Measurements from ENCODE around the gene KRTAP4-9. TPM values are rescaled to one million over a fixed set of nuclear protein-coding genes. Genes with fewer than 3 reads are reported as not detected.
"Not testable (repeated sequence)": the region's sequence is repeated elsewhere in the genome, so short reads cannot be mapped to it uniquely, and the experiment has no call there.

KRTAP4-9 gene
- total RNA-seq, 2 experiments from 2014 or later = not detected

DNA sequence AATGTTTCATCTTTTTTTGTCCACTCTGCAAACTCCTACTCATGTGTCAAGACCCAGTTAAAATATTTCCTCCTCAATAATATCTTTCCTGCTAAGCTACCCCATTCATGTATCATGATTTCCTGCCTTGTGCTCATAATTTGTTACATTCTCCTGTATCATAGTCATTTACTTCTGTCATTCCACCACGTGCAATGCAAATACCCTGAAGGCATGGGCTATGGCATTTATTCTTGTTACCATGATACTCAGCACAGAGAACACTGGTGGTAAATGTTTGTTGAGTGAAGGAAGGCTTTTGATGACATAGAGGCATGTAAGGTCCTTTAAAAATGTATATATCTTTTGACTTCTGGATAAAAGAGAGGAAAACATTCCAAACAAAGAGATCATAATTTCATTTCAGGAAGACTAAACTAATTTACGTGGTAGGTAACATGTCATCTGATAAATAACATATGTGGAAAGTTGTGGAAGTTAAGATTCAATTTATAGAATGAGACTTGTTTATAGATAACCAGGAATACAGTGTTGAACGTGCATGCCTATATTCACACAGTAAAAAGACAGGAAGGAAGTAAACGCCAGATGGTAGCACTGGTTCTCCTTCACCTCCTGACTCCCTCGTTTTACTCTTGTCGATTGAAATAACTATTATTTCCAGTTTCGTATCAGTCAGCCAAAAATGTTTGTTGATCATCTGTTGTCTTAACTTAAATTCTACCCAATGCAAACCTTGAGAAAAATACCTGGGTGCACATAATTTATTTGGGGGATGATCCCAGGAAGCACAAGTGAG lies 5.3 kb upstream of the KRTAP4-9 start:
- POLR2A ChIA-PET; DNase-seq; ATAC-seq; H3K36me3 Mint-ChIP-seq (ENCODE audit: low read depth); intact Hi-C loops (cut with DNase I, micrococcal nuclease); H3K9me3 Mint-ChIP-seq (ENCODE audit: low read depth); H3K27ac Mint-ChIP-seq; H3K4me3 Mint-ChIP-seq; CTCF ChIA-PET; H3K4me1 Mint-ChIP-seq; H3K27me3 Mint-ChIP-seq: not testable (repeated sequence)

DNA sequence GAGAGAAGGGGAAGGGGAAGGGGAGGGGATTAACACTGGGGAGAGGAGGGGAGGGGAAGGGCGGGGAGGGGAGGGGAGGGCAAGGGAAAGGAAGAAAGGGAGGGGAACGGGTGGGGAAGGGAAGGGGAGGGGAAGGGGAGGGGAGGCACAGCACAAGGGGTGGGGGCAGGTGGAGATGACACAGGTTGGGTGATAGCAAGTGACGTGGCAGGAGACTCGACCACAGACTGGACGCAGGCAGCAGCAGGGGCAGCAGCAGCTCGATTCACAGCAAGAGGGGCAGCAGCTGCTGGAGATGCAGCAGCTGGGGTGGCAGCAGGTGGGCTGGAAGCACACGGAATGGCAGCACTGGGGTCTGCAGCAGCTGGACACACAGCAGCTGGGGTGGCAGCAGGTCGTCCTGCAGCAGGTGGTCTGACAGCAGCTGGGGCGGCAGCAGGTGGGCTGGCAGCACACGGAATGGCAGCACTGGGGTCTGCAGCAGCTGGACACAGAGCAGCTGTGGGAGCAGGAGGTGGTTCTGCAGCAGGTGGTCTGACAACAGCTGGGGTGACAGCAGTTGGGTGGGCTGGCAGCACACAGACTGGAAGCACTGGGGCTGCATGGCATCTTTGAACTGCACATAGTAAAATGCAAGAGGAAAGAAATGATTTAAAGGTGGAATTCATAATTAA lies 3.5 kb upstream of the KRTAP4-9 start, which contains the start of gene KRTAP4-16:
Gene KRTAP4-16 (minus strand): TSS at position 624 of the 674 bp plus-strand sequence. CDS start 0 bp downstream, at position 624.
- H3K27me3 Mint-ChIP-seq = peaks cover 6% of the 10 kb centered on the region
- ChIA-PET CTCF (no interaction called here), POLR2A (no interaction called here)
- DNase-seq (no peak), ATAC-seq (no peak)
- no peak within 1 kb of the TSS for H3K27ac Mint-ChIP-seq
- H3K36me3 Mint-ChIP-seq (ENCODE audit: low read depth) = no peaks in the 10 kb centered on the region
- intact Hi-C loops (cut with DNase I, micrococcal nuclease) = no loop called here
- peaks cover 8% of the 10 kb centered on the region for H3K4me1 Mint-ChIP-seq
- no peak within 1 kb of the TSS for H3K4me3 Mint-ChIP-seq
- H3K9me3 Mint-ChIP-seq (ENCODE audit: low read depth) = no peaks in the 10 kb centered on the region

DNA sequence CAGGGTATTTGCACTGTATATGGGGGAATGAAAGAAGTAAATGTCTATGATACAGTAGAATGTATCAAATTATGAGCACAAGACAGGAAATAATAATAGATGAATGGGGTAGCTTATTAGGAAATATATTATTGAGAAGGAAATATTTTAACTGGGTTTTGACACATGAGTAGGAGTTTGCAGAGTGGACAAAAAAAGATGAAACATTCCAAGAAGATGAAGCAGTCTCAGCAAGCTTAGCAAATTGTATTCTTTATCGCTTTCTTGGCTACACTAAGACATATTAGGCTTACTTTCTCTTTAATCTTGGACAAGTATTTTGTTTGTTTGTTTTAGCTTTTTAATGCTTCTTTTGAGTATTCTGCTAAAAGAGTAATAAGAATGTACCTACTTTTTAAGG lies 1.3 kb upstream of the KRTAP4-9 start:
- peaks cover 14% of the 10 kb centered on the region for H3K4me1 Mint-ChIP-seq
- no peak for DNase-seq
- ChIA-PET POLR2A (no interaction called here), CTCF (interaction anchor here (0.6 kb wide), 1 partner anchor 167 kb away, joined by 3 read pairs; no protein-coding TSS in a partner anchor)
- H3K9me3 Mint-ChIP-seq (ENCODE audit: low read depth) = no peaks in the 10 kb centered on the region
- H3K36me3 Mint-ChIP-seq (ENCODE audit: low read depth) = no peaks in the 10 kb centered on the region
- no peak overlapping the region for H3K27ac Mint-ChIP-seq
- H3K4me3 Mint-ChIP-seq = no peak overlapping the region
- peaks cover 5% of the 10 kb centered on the region for H3K27me3 Mint-ChIP-seq
- ATAC-seq = no peak
- intact Hi-C loops (cut with DNase I, micrococcal nuclease) = no loop called here

DNA sequence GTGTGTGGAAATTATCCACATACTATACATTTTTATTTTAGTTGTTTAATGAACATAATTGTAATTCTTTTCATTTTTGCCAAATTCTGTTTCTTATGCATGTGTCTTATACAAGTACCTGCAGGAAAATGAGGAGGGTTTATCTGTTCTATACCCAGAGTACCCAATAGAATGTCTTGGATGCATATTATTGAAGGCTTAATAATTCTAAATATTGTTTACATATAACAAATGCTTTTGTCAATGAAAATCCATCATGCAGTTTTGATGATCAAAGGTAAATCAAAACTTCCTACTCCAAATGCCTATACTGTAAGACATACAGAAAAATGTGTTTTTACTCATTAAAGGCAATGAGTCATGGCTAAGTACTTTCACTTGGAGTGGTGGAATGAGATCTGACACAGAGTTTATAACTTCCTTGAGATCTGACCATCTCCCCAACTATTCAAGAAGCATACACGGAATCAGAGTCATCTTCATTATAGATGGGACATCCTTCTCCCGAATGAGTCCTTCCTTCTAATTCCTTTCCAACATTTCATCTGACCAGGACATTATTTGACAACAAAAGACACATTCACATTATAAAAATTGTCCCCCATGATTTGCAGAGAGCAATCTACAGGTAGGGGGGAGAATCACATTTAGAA lies 677 bp upstream of the KRTAP4-9 start:
- peak; percentile 76 for ATAC-seq
- intact Hi-C loops (cut with DNase I, micrococcal nuclease); H3K4me3 Mint-ChIP-seq; DNase-seq; CTCF ChIA-PET; H3K27me3 Mint-ChIP-seq; POLR2A ChIA-PET; H3K27ac Mint-ChIP-seq; H3K36me3 Mint-ChIP-seq (ENCODE audit: low read depth); H3K9me3 Mint-ChIP-seq (ENCODE audit: low read depth): not testable (repeated sequence)
- H3K4me1 Mint-ChIP-seq = peaks cover 14% of the 10 kb centered on the region

DNA sequence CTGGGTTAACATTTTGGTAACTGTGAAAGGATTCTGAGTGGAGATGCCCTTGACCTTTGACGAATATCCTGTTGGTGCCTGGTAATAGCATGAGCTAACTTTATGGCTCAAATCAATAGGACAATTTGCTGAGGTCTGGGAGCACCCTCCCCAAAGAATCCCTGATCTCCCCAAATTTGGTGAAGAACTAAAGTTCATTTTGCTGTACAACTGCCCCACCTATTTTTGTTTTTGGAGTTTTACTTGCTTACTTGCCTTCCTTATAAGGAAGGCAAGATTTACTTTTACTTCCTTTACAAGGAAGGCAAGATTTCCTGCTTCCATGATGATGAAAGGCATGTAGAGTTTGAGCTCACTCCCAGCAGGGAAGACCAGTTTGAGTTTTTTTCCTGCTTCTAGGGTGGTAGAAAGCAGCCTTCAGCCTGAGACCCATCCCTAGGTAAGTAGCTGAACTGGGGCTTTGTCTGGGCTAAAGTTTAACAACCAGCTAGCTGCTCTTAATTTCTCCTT lies 2.8 kb downstream of the KRTAP4-9 start:
- POLR2A ChIA-PET = no interaction called here
- DNase-seq = no peak
- intact Hi-C loops (cut with DNase I, micrococcal nuclease) = loop anchor here in 1 of 2 experiments (1.0 kb wide), 1 partner anchor 21 kb away; no protein-coding TSS in a partner anchor

DNA sequence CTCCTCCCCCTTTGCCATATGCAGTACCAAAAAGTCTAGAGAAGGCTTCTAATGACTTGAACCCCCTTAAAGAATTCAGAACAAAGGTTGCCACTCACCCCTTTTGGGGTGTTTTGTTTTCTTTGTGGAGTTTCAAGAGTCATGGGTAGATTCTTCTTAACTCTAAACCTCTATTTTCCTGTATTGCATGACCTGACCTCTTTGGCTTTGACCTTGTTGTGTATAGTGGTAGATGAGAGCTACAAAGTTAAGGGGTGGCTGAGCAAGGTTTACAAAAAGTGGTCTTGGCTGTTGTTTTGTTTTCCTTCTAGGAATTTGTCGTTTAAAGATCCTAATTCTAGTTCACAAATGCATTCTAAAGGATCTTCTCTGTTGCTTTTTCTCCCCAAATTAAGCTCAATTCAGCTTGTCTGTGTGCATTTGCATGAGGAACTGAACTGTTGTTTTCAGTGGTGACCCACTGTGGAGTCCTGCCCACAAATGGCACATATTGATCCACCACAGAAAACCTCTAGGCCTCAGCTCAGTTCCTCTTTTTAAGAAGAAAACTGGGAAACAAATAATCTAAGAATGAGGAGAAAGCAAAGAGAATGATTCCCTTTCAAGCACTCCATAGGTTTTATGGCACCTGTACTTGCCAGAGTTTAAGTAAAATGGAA lies 3.7 kb downstream of the KRTAP4-9 start:
- H3K36me3 Mint-ChIP-seq (ENCODE audit: low read depth); intact Hi-C loops (cut with DNase I, micrococcal nuclease); POLR2A ChIA-PET; ATAC-seq; H3K9me3 Mint-ChIP-seq (ENCODE audit: low read depth); H3K27me3 Mint-ChIP-seq; DNase-seq; H3K4me1 Mint-ChIP-seq; H3K4me3 Mint-ChIP-seq; H3K27ac Mint-ChIP-seq: not testable (repeated sequence)
- CTCF ChIA-PET = interaction anchor here (0.7 kb wide), 1 partner anchor 51 kb away, joined by 3 read pairs; no protein-coding TSS in a partner anchor

More for the DNA sequence above, 2.8 kb downstream of the KRTAP4-9 start:
- Mint-ChIP-seq H3K36me3 (ENCODE audit: low read depth) (no peaks in the 10 kb centered on the region), H3K4me3 (no peak overlapping the region), H3K9me3 (ENCODE audit: low read depth) (peaks cover 5% of the 10 kb centered on the region), H3K27ac (no peak overlapping the region), H3K4me1 (peaks cover 6% of the 10 kb centered on the region), H3K27me3 (peaks cover 6% of the 10 kb centered on the region)
- CTCF ChIA-PET = no interaction called here
- no peak for ATAC-seq

DNA sequence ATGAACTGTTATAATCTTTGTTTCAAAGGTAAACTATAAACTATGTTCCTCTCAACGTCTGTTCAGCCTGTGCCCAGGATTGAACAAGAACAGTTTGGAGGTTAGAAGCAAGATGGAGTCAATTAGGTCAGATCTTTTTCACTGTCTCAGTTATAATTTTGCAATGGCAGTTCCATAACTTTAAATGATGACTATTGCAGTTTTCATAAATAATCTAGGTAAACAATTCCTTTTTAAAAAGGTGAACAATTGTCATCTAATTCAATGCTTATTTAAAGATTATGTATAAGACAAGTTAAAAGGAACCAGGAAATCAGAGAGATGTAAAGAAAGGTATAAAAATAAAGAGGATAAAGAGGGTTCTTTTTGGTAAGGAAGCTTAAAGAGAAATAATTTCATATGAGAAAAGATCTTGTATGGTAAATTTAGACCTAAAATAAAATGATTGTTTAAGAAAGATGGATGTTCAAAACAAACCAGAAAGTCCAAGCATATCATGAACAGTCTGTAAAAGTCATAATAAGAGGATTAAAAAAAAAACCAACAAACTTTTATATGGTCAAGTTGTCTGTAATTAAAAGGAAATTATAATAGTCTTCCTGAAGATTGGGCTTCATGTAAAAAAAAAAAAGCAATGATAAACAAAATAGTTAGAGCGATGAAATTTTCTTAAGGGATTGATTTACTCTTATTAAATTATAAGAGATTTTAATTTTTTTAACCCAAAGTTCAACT lies 6.1 kb downstream of the KRTAP4-9 start:
- ATAC-seq (no peak), DNase-seq (no peak)
- POLR2A ChIA-PET = interaction anchor here (0.7 kb wide), 1 partner anchor 604 kb away, joined by 4 read pairs; no protein-coding TSS in a partner anchor
- CTCF ChIA-PET = interaction anchor here (0.6 kb wide), 1 partner anchor 87 kb away, joined by 3 read pairs; no protein-coding TSS in a partner anchor
- intact Hi-C loops (cut with DNase I, micrococcal nuclease) = no loop called here
- Mint-ChIP-seq H3K36me3 (ENCODE audit: low read depth) (peaks cover 2% of the 10 kb centered on the region), H3K4me3 (no peak overlapping the region), H3K9me3 (ENCODE audit: low read depth) (peaks cover 6% of the 10 kb centered on the region), H3K27ac (no peak overlapping the region), H3K4me1 (peaks cover 6% of the 10 kb centered on the region), H3K27me3 (peaks cover 4% of the 10 kb centered on the region)

DNA sequence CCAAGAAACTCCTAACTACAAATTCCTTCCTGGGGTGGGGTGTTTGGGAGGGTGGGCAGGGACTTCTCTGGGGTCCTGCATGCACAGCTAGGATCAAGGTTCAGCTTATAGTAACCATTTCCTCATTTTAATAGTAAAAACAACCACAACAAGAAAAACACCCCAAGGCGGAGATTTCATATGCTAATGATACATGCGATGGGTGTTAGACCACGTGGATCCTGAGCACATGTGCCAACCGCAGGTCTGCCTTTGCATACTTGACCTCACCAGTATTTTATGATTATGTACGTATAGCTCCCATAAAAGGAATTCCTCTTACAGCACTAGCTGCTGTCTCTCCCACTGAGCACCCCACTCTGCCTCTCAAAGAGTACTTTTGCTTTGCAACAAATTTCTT lies 11.1 kb downstream of the KRTAP4-9 start:
- POLR2A ChIA-PET = no interaction called here
- H3K9me3 Mint-ChIP-seq (ENCODE audit: low read depth) = peaks cover 5% of the 10 kb centered on the region
- peaks cover 22% of the 10 kb centered on the region for H3K4me1 Mint-ChIP-seq
- CTCF ChIA-PET = no interaction called here
- no peak overlapping the region for H3K4me3 Mint-ChIP-seq
- ATAC-seq (no peak), DNase-seq (no peak)
- intact Hi-C loops (cut with DNase I, micrococcal nuclease) = no loop called here
- H3K27ac Mint-ChIP-seq = no peak overlapping the region
- H3K27me3 Mint-ChIP-seq = peaks cover 3% of the 10 kb centered on the region
- peaks cover 5% of the 10 kb centered on the region for H3K36me3 Mint-ChIP-seq (ENCODE audit: low read depth)

DNA sequence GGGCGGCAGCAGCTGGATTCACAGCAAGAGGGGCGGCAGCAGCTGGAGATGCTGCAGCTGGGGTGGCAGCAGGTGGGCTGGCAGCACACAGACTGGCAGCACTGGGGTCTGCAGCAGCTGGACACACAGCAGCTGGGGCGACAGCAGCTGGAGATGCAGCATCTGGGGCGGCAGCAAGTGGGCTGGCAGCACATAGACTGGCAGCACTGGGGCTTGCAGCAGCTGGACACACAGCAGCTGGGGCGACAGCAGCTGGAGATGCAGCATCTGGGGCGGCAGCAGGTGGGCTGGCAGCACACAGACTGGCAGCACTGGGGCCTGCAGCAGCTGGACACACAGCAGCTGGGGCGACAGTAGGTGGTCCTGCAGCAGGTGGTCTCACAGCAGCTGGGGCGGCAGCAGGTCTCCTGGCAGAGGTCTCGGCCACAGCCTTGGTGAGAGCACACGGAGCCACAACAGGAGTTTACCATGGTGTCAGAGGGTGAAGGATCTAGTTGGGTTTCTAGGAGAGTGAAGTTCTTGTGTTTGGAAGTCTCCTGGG lies 12.7 kb downstream of the KRTAP4-9 start, which contains the start of gene KRTAP4-11:
Gene KRTAP4-11 (minus strand): TSS at position 528 of the 541 bp plus-strand sequence. CDS start 58 bp downstream, at position 470.
- H3K4me3 Mint-ChIP-seq; H3K27ac Mint-ChIP-seq; DNase-seq; CTCF ChIA-PET; POLR2A ChIA-PET; ATAC-seq; H3K36me3 Mint-ChIP-seq (ENCODE audit: low read depth); H3K9me3 Mint-ChIP-seq (ENCODE audit: low read depth); intact Hi-C loops (cut with DNase I, micrococcal nuclease); H3K27me3 Mint-ChIP-seq: not testable (repeated sequence)
- H3K4me1 Mint-ChIP-seq = peaks cover 24% of the 10 kb centered on the region

DNA sequence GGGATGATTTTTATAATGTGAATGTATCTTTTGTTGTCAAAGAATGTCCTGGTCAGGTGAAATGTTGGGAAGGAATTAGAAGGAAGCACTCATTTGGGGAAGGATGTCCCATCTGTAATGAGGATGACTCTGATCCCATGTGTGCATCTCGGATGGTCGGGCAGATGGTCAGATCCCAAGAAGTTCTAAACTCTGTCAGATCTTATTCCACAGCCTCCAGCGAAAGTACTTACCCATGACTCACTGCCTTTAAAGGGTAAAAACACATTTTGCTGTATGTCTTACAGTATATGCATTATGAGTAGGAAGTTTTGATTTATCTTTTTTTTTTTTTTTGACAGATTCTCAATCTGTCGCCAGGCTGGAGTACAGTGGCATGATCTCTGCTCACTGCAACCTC lies 13.5 kb downstream of the KRTAP4-9 start:
- intact Hi-C loops (cut with DNase I, micrococcal nuclease) = no loop called here
- ATAC-seq (peak; percentile 39), DNase-seq (no peak)
- CTCF ChIA-PET = no interaction called here
- Mint-ChIP-seq H3K4me1 (peaks cover 31% of the 10 kb centered on the region), H3K27me3 (peaks cover 3% of the 10 kb centered on the region), H3K36me3 (ENCODE audit: low read depth) (peaks cover 3% of the 10 kb centered on the region), H3K27ac (no peak overlapping the region), H3K9me3 (ENCODE audit: low read depth) (peaks cover 3% of the 10 kb centered on the region), H3K4me3 (no peak overlapping the region)
- POLR2A ChIA-PET = no interaction called here
